Measurements from ENCODE around the gene COL18A1. TPM values are rescaled to one million over a fixed set of nuclear protein-coding genes. Genes with fewer than 3 reads are reported as not detected.

COL18A1 gene
- total and polyA plus RNA-seq, 2 experiments from 2014 or later = 97.1 to 140 TPM

- Histone ChIP-seq H3K4me2 (no peak overlapping the region), H3K79me2 (no peaks in the 10 kb centered on the region), H3K4me3 (peak overlapping the region; percentile 18), H2AFZ (no peak overlapping the region), H3K27ac (no peak overlapping the region), H3K9me2 (replicated peaks; ENCODE audit: insufficient read depth) (no peaks in the 10 kb centered on the region), H3K4me1 (ENCODE audit: insufficient read depth) (no peaks in the 10 kb centered on the region), H4K20me1 (ENCODE audit: insufficient read depth, poor library complexity, severe bottlenecking) (no peaks in the 10 kb centered on the region), H3K27me3 (no peaks in the 10 kb centered on the region), H3K36me3 (replicated peaks; ENCODE audit: insufficient read depth, low read depth) (no peaks in the 10 kb centered on the region), H3K9me3 (ENCODE audit: low read depth) (peaks cover 25% of the 10 kb centered on the region)
- no peak for DNase-seq (ENCODE audit: low spot score)
- no peak for TF ChIP-seq CTCF (IDR thresholded peaks at IDR 0.05; ENCODE audit: poor library complexity)
- no peak for TF ChIP-seq EZH2phosphoT487 (IDR thresholded peaks at IDR 0.05; ENCODE audit: low read depth, severe bottlenecking, unreplicated experiment)
- no peak for TF ChIP-seq EZH2 (IDR thresholded peaks at IDR 0.05; ENCODE audit: borderline replicate concordance)
- 94% methylated on average over 4 of the region's 4 CpGs for WGBS (ENCODE audit: low lambda C conversion rate, missing lambda C conversion rate)
These were observed 114.2 kb downstream of the COL18A1 start for GRCh38 chr21:45519182-45519581.

DNA sequence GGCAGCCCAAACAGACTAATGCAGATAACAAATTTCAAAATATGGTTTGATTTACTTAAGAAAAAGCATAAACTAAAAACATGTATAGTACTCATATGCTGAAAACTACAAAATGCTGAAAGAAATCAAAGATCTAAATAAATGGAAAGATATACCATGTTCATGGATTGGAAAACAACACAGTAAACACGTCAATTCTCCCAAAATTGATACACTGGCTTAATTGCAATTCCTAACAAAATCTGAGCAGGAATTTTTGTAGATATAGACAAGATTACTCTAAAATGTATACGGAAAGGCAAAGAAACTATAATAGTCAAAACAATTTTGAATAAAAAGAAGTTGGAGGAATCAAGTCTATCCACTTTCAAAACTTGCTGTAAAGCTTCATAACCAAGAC lies 116.3 kb downstream of the COL18A1 start:
- Histone ChIP-seq H3K79me2 (no peaks in the 10 kb centered on the region), H3K4me3 (no peak overlapping the region), H3K27me3 (no peaks in the 10 kb centered on the region), H3K4me1 (ENCODE audit: insufficient read depth) (no peaks in the 10 kb centered on the region), H4K20me1 (ENCODE audit: insufficient read depth, poor library complexity, severe bottlenecking) (no peaks in the 10 kb centered on the region), H3K4me2 (no peak overlapping the region), H3K9me2 (replicated peaks; ENCODE audit: insufficient read depth) (no peaks in the 10 kb centered on the region), H3K9me3 (ENCODE audit: low read depth) (peaks cover 25% of the 10 kb centered on the region), H3K27ac (no peak overlapping the region), H3K36me3 (replicated peaks; ENCODE audit: insufficient read depth, low read depth) (no peaks in the 10 kb centered on the region), H2AFZ (no peak overlapping the region)
- 100% methylated on average over 2 of the region's 2 CpGs for WGBS (ENCODE audit: low lambda C conversion rate, missing lambda C conversion rate)
- no peak for TF ChIP-seq CTCF (IDR thresholded peaks at IDR 0.05; ENCODE audit: poor library complexity)
- no peak for TF ChIP-seq EZH2phosphoT487 (IDR thresholded peaks at IDR 0.05; ENCODE audit: low read depth, severe bottlenecking, unreplicated experiment)
- DNase-seq (ENCODE audit: low spot score) = no peak

- H3K4me1 ChIP-seq (ENCODE audit: insufficient read depth) = no peaks in the 10 kb centered on the region
- H3K4me2 ChIP-seq = no peak overlapping the region
- peaks cover 25% of the 10 kb centered on the region for H3K9me3 ChIP-seq (ENCODE audit: low read depth)
- no peak for DNase-seq (ENCODE audit: low spot score)
- no peaks in the 10 kb centered on the region for H3K79me2 ChIP-seq
- no peaks in the 10 kb centered on the region for H3K36me3 ChIP-seq (replicated peaks; ENCODE audit: insufficient read depth, low read depth)
- 86% methylated on average over 6 of the region's 6 CpGs for WGBS (ENCODE audit: low lambda C conversion rate, missing lambda C conversion rate)
- no peak overlapping the region for H3K4me3 ChIP-seq
- TF ChIP-seq EZH2 (IDR thresholded peaks at IDR 0.05; ENCODE audit: borderline replicate concordance) (no peak), CTCF (IDR thresholded peaks at IDR 0.05; ENCODE audit: poor library complexity) (no peak), EZH2phosphoT487 (IDR thresholded peaks at IDR 0.05; ENCODE audit: low read depth, severe bottlenecking, unreplicated experiment) (no peak)
- no peaks in the 10 kb centered on the region for H3K9me2 ChIP-seq (replicated peaks; ENCODE audit: insufficient read depth)
- H4K20me1 ChIP-seq (ENCODE audit: insufficient read depth, poor library complexity, severe bottlenecking) = no peaks in the 10 kb centered on the region
- H3K27ac ChIP-seq = no peak overlapping the region
- H2AFZ ChIP-seq = no peak overlapping the region
- H3K27me3 ChIP-seq = no peaks in the 10 kb centered on the region
These were observed 117.4 kb downstream of the COL18A1 start for GRCh38 chr21:45522381-45522780.

DNA sequence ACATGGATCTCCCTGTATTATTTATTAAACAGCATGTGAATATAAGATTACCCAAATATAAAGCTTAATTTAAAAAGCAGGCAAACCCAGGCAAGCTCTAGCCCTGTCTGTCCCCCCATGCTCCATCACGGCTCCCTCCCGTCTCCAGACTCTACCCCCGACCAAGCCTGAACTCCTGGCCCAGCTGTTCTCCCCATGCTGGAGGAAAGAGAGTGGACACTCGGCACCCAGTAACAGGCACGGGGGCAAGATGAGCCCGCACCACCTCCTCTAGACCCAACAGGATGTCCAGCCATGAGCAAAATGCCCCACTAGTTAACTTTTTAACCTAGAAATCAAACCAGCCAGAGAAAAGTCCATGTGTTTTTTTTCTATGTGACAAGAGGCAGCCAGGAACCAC lies 118.0 kb downstream of the COL18A1 start:
- no peaks in the 10 kb centered on the region for H3K36me3 ChIP-seq (replicated peaks; ENCODE audit: insufficient read depth, low read depth)
- WGBS (ENCODE audit: low lambda C conversion rate, missing lambda C conversion rate) = 97% methylated on average over 6 of the region's 6 CpGs
- no peak overlapping the region for H2AFZ ChIP-seq
- H4K20me1 ChIP-seq (ENCODE audit: insufficient read depth, poor library complexity, severe bottlenecking) = no peaks in the 10 kb centered on the region
- DNase-seq (ENCODE audit: low spot score) = no peak
- H3K27me3 ChIP-seq = no peaks in the 10 kb centered on the region
- no peak overlapping the region for H3K4me2 ChIP-seq
- H3K79me2 ChIP-seq = no peaks in the 10 kb centered on the region
- H3K9me3 ChIP-seq (ENCODE audit: low read depth) = peaks cover 22% of the 10 kb centered on the region
- no peak overlapping the region for H3K27ac ChIP-seq
- no peak for TF ChIP-seq CTCF (IDR thresholded peaks at IDR 0.05; ENCODE audit: poor library complexity)
- TF ChIP-seq EZH2phosphoT487 (IDR thresholded peaks at IDR 0.05; ENCODE audit: low read depth, severe bottlenecking, unreplicated experiment) = no peak
- TF ChIP-seq EZH2 (IDR thresholded peaks at IDR 0.05; ENCODE audit: borderline replicate concordance) = no peak
- no peak overlapping the region for H3K4me3 ChIP-seq
- no peaks in the 10 kb centered on the region for H3K9me2 ChIP-seq (replicated peaks; ENCODE audit: insufficient read depth)
- H3K4me1 ChIP-seq (ENCODE audit: insufficient read depth) = no peaks in the 10 kb centered on the region

Measured in hepatocyte (in vitro differentiated cells).